Prostate gland (tissue), 2 donors: Measurements from ENCODE around the gene PDE1C. TPM values are rescaled to one million over a fixed set of nuclear protein-coding genes. Genes with fewer than 3 reads are reported as not detected.

ENCODE experiments used
- DNase-seq: peaks from one replicate; pipeline ENCODE4 v3.0.0-alpha.2; 2019; ENCODE audit warnings: low spot score
- H3K27ac ChIP-seq, 2 donors: fragments of 200-600 bp; sonication (generic); 2 replicates each; pipeline ENCODE4 v1.5.1; 2017 to 2019
- H3K27me3 ChIP-seq: fragments of 200-600 bp; sonication (generic); replicated peaks from 2 replicates; pipeline ENCODE4 v1.5.1; 2019; ENCODE audit not compliant: insufficient read depth
- H3K36me3 ChIP-seq, 2 donors: fragments of 200-600 bp; sonication (generic); 1 replicate in 1 of 2; 2 replicates in 1 of 2; pipeline versions ENCODE4 v1.5.1 to v1.8.1; 2017 to 2019
- H3K4me1 ChIP-seq: fragments of 200-600 bp; sonication (generic); replicated peaks from 2 replicates; pipeline ENCODE4 v1.5.1; 2019
- H3K4me3 ChIP-seq, 2 donors: fragments of 200-600 bp; sonication (generic); 2 replicates each; pipeline ENCODE4 v1.5.1; 2017 to 2019
- H3K9me3 ChIP-seq: fragments of 200-600 bp; sonication (generic); 2 replicates; pipeline ENCODE4 v1.5.1; 2017
- POLR2A ChIP-seq: fragments of 450-650 bp; IDR thresholded peaks from one replicate; pipeline ENCODE4 v1.6.1; 2016; ENCODE audit warnings: antibody characterized with exemption, mild to moderate bottlenecking
- POLR2AphosphoS5 ChIP-seq: sonication (generic); formaldehyde crosslinking; IDR thresholded peaks from one replicate; pipeline ENCODE4 v1.6.1; 2017; ENCODE audit warnings: antibody characterized with exemption
- WGBS: methylation state at CpG from one replicate; pipeline ENCODE4 v1.1.5; 2018; 5-methylcytosine and 5-hydroxymethylcytosine counted together
- intact Hi-C: fragments of 100-400 bp; cut with DNase I; formaldehyde crosslinking; loops from one replicate; pipeline ENCODE4 v1.14.2; 2022
- total RNA-seq, 2 donors: library from RNA; depleted of rRNA; stranded (reverse); fragments of >200 nt; gene quantifications; one replicate each; pipeline ENCODE4 v1.1.0, GENCODE V29; 2016
- TF ChIP-seq, protein P1 (sequence below), 4 experiments: fragments of 200-600 bp in 2 of 4; fragments of 450-650 bp in 2 of 4; sonication (generic) in 2 of 4; IDR thresholded peaks; 1 replicate in 3 of 4; 2 replicates in 1 of 4; pipeline ENCODE4 v1.5.1; 2016 to 2019; ENCODE audit warnings: antibody characterized with exemption in 4 of 4, mild to moderate bottlenecking in 2 of 4, moderate library complexity in 2 of 4

The PDE1C gene
- total RNA-seq, 2 donors from 2014 or later = 2.4 to 4.2 TPM

DNA sequence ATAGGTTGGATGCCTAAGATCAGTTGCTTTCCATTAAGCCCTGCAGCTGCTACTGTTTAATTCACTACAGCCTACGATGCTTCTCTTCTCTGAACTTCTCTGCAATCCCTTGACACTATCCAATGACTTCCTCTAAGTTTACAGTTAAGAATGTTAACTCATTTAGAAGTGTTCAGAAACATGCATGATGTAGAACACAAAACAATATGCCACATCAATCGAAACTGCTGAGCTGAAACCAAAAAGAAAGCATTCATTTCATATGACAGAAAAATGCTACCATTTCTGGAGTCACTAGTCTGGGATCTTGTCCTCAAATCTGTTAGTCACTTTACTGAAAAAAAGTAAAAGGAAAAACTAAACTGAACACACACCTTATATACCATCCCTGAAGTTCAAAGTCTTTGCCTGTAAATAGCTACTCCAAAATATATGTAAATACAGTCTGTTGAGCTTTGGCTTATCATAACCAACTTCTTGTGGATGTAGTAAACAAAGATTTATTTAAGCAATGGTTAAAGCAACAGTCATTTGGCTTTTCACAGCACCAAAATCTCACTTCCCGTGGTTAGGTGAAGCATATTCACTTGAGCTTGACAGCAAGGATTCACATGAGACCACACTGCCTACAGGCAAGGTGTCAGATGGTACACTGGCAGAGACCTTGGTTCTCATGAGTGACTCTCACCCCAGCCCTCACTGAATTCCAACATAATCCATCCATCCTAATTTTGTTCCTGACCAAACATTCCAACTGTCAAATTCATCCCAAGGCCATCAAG is 196.2 kb downstream of the PDE1C start:
- no peak for TF ChIP-seq POLR2AphosphoS5
- TF ChIP-seq POLR2A = no peak
- TF ChIP-seq, protein P1, sequence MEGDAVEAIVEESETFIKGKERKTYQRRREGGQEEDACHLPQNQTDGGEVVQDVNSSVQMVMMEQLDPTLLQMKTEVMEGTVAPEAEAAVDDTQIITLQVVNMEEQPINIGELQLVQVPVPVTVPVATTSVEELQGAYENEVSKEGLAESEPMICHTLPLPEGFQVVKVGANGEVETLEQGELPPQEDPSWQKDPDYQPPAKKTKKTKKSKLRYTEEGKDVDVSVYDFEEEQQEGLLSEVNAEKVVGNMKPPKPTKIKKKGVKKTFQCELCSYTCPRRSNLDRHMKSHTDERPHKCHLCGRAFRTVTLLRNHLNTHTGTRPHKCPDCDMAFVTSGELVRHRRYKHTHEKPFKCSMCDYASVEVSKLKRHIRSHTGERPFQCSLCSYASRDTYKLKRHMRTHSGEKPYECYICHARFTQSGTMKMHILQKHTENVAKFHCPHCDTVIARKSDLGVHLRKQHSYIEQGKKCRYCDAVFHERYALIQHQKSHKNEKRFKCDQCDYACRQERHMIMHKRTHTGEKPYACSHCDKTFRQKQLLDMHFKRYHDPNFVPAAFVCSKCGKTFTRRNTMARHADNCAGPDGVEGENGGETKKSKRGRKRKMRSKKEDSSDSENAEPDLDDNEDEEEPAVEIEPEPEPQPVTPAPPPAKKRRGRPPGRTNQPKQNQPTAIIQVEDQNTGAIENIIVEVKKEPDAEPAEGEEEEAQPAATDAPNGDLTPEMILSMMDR (IDR thresholded peaks at IDR 0.05) = no peak

DNA sequence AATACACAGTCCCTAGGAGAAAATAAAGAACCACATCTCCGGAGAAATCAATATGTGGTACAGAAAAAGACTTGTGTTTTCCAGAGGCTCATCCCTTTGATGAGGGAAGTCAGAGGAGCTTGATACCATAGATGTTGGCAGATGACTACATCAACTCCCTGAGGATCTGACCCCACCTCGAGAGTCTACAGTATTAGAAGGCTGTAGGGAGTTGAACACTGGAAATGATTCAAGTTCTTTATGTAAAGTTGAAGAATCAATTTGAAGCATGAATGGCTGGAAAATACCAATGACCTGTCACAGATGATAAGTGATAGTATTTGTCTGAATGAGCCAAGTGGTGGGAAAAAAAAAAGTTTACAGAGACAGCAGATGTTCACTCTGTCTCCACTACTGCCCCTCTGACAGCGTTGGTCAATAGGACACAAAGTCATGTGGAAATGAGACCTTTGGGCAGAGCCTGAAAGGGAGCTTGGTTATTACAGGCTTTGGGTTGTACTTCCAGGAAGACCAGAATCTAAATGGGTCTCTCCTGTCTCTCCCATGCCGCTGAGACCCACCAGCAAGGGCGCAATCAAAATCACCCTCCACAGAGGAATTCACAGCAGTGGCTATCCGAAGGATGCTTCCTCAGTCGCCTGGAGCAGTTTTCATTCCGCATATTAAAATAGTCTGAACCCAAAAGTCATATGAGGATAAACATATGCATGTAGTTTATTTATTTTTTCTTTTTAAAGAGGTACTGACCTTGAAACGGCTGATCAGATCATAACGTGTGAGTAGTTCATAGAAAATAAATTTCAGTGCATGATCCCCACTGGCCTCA is 197.4 kb downstream of the PDE1C start:
- intact Hi-C loops = no loop called here

More for the DNA sequence above, 196.2 kb downstream of the PDE1C start:
- DNase-seq = no peak
- no peaks in the 10 kb centered on the region for H3K4me1 ChIP-seq
- no peaks in the 10 kb centered on the region for H3K27me3 ChIP-seq
- H3K36me3 ChIP-seq = no peaks in the 10 kb centered on the region
- H3K4me3 ChIP-seq = no peak overlapping the region
- WGBS = 85% methylated on average over 3 of the region's 3 CpGs
- H3K9me3 ChIP-seq = no peaks in the 10 kb centered on the region
- intact Hi-C loops = no loop called here
- no peak overlapping the region for H3K27ac ChIP-seq

DNA sequence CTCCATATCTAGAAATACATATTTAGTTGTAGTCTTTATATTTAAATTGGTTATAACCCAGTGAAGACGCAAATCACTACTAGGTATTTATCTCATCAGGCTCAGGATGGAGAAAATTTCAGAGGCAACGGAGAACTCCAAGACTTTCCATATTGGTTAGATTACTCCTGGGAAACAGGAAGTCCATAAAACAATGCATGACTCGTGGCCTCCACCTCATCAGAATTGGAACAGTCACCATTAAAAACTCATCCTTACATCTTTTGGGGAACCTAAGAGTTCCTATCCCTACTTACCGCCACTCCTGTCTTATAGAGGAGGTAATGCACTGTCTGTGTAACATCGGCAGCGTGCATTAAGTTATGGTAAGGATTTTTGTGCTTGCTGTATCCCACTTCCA is 205.6 kb downstream of the PDE1C start:
- DNase-seq = no peak
- Histone ChIP-seq H3K36me3 (no peaks in the 10 kb centered on the region), H3K27ac (no peak overlapping the region), H3K4me1 (no peaks in the 10 kb centered on the region), H3K27me3 (no peaks in the 10 kb centered on the region), H3K9me3 (no peaks in the 10 kb centered on the region), H3K4me3 (no peak overlapping the region)
- 91% methylated on average over 6 of the region's 6 CpGs for WGBS
- intact Hi-C loops = no loop called here
- no peak for TF ChIP-seq POLR2A
- TF ChIP-seq POLR2AphosphoS5 = no peak
- TF ChIP-seq, protein P1 (IDR thresholded peaks at IDR 0.05) = no peak

More for the DNA sequence above, 197.4 kb downstream of the PDE1C start:
- H3K27me3 ChIP-seq = no peaks in the 10 kb centered on the region
- H3K4me1 ChIP-seq = no peaks in the 10 kb centered on the region
- WGBS = 89% methylated on average over 10 of the region's 10 CpGs
- no peak overlapping the region for H3K4me3 ChIP-seq
- no peak for TF ChIP-seq POLR2A
- TF ChIP-seq POLR2AphosphoS5 = no peak
- TF ChIP-seq, protein P1 (IDR thresholded peaks at IDR 0.05) = no peak
- no peak for DNase-seq
- H3K36me3 ChIP-seq = no peaks in the 10 kb centered on the region
- H3K27ac ChIP-seq = no peak overlapping the region
- H3K9me3 ChIP-seq = no peaks in the 10 kb centered on the region

DNA sequence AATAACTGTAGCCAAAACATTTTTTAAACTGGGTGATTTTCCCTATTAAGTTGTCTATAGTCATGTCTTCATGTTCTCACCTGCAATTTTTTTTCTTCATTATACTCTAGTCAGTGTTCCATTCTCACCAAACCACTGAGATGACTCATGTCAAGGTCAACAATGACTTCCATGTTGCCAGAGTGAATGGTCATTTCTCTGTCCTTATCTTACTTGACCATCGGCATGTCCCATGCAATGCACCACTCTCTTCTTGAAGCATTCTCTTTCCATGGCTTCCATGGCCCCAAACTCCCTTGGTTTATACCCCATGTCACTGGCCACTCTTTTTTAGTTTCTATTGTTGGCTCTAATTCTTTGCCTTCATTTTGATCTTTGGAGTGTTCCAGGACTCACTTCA is 209.3 kb downstream of the PDE1C start:
- Histone ChIP-seq H3K27me3 (no peaks in the 10 kb centered on the region), H3K36me3 (no peaks in the 10 kb centered on the region), H3K27ac (no peak overlapping the region), H3K9me3 (no peaks in the 10 kb centered on the region), H3K4me1 (no peaks in the 10 kb centered on the region), H3K4me3 (no peak overlapping the region)
- no peak for DNase-seq
- intact Hi-C loops = no loop called here
- TF ChIP-seq POLR2A (no peak), POLR2AphosphoS5 (no peak)
- TF ChIP-seq, protein P1 (IDR thresholded peaks at IDR 0.05) = no peak
- WGBS = 95% methylated on average over 1 of the region's 1 CpG
